HG03064 (cell line): Measurements from ENCODE around the gene SEC22C.

Source experiments
- ATAC-seq: cut with Tn5 transposase; IDR thresholded peaks from one replicate; pipeline ENCODE4 v1.9.1; 2021; ENCODE audit warnings: low read depth; ENCODE audit not compliant: unreplicated experiment

SEC22C gene

GRCh38 chr3:42515976-42516375 is 65.8 kb downstream of the SEC22C start:
- ATAC-seq, result no peak

- ATAC-seq, result no peak
These were observed 66.3 kb downstream of the SEC22C start for GRCh38 chr3:42515391-42515916.

GRCh38 chr3:42514876-42515275 is 66.9 kb downstream of the SEC22C start:
- ATAC-seq, result no peak

GRCh38 chr3:42513521-42513920 is 68.2 kb downstream of the SEC22C start:
- ATAC-seq, result no peak

DNA sequence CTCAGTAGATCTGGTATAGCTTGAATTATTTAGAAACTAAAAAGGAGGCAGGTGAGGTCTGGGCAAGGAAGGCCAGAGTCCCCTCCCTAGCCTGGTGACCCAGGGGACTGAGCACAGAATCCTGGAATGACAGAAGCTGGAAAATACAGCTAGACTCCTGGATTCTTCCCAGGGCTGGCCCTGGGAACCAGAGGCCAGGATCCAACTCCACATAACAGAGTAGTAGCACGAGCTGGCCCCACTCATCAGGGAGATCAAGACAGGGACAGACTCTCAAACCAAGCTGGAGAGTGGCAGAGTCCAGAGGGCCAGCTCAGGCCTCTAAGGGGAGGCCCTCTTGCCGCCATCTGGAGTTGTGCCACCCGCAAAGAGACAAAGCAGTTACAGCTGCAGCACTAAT is 68.6 kb downstream of the SEC22C start:
- ATAC-seq, result no peak

DNA sequence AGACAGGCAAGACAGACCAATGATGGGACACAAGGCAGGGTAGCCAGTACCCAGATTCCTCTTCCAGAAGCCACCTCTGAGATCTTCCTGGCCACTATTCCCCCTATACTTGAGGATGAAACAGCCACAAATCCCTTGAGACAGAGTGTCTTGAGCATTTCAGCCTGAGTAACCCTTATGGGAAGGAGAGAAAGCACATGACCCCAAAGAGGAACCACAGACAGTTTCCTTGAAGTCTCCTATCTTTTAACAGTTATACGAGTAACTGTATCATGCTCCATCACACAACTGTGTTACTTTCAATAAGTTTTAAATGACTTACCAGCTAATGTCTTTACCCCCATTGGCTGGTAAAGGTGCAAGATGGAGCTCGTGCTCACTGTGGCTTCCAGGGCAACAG is 70.0 kb downstream of the SEC22C start:
- no peak for ATAC-seq

DNA sequence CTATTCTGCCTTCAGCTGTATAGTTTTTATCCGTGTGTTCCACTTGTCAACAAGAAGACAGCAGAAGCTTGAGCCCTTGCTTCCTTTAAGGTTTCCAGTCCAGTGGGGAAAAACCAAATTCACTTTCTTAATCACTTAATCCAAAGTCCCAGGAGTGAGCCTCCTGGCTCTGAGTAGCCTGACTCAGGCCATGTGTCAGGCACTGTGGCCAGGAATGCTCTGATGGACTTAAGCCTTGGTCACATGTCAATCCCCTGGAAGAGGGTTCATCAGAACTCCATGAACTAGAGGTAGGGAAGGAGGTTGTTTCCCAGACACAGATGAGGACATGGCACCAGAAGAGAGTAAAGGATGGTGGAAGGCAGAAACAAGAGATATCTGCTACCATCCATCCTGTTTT is 70.6 kb downstream of the SEC22C start:
- no peak for ATAC-seq

- ATAC-seq, result no peak
These were observed 71.4 kb downstream of the SEC22C start for GRCh38 chr3:42510325-42510724.

- ATAC-seq, result no peak
These were observed 72.7 kb downstream of the SEC22C start for GRCh38 chr3:42509111-42509510.

GRCh38 chr3:42508562-42508961 is 73.2 kb downstream of the SEC22C start:
- no peak for ATAC-seq

DNA sequence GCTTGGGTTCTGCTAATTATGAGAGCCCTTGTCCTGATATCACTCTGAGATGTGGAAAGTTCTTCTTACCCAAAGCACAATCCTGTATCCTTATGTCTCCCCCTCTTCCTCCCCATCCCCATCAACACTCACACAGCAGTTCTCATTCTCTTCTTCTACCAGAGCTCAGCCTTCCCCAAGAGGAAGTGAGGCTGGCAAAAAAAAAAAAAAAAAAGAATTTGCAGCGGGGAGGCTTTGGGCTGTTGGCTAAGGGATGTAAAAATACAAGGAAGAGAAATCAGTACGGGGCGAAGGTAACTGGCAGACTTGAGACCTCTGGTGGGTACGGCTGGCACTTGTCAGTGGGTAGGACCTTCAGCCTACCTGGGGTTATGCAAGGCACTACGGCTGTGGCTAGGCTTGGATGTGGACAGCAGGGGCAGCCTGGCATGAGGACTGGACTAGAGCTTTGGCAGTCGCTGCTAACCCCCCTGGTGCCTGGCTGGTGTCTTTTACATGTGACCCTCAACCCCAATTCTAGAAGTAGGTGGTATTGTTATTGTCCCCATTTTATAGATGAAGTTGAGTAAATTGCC is 73.9 kb downstream of the SEC22C start:
- ATAC-seq, result no peak

- ATAC-seq, result no peak
These were observed 74.5 kb downstream of the SEC22C start for GRCh38 chr3:42507252-42507651.

GRCh38 chr3:42505849-42506410 is 75.8 kb downstream of the SEC22C start:
- no peak for ATAC-seq

- ATAC-seq, result no peak
These were observed 76.5 kb downstream of the SEC22C start for GRCh38 chr3:42505128-42505848.

- ATAC-seq, result no peak
These were observed 77.2 kb downstream of the SEC22C start for GRCh38 chr3:42504334-42505127.

GRCh38 chr3:42503957-42504333 is 77.8 kb downstream of the SEC22C start:
- ATAC-seq, result no peak

DNA sequence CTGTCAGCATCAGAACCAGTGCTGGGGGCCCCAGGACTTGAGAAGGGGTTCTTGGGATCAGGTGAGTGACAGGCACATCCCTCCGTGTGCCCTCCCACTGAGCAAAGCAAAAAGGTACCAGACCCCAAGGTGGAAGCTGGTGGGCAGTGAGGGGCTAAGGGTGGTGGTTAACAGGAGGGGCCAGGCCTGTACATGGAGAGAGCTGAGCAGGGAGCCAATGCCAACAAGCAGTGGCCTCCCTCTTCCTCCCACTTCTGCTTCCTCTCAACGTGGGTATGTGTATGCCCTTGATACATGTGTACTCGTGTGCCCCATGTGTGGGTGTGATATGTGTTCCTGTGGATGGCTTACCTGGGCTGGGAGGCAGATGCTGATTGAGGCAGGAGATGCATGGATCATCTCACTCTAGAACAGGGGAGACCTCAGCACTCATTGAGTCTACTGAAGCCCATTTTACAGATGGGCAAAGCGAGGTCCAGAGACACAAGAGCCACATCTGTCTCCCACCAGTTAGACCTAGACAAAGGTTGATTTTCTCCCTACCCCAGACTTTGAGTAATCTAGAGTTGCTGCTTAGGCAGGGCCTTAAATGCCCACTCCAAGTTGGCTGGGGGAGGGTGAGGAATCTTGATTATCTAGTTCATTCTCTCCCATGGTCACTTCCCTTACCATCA is 78.4 kb downstream of the SEC22C start:
- ATAC-seq, result no peak

DNA sequence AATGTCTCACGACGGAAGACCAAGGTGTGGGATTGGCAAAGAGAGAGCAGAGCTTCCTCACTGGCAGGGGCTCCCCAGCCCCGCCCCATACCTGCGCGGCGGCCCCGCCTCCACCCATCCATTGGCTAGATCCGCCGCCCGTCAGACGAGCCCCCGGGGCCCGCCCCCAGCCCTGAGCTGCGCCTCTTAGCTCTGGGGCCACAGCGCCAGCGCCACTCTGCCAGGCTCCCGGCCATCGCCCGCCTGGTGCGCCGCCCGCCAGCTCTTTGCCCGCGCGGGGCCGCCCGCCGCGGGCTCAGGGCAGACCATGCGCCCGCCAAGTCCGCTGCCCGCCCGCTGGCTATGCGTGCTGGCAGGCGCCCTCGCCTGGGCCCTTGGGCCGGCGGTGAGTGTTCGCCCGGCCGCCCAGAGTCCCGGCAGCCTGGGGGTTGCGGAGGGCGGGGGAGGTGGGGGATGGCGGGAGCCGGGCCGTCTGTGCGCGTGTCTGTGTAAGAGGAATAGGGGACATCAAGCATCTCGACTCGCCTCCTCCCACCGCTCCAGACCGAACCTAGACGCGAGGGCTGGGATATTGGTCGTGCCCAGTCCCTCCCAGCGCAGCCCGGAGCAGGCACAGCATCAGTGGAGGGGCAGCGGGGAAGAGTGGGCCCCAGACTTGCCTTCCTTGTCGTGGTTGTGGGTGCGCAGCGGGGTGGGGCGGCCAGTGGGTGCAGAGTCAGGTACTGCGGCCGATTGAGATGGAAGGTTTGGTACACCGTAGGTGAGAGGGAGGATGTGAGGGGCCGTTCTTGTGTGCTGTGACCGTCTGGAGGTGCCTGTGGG is 79.1 kb downstream of the SEC22C start, which contains the start of gene VIPR1:
TSS of gene VIPR1 (plus strand) at position 215 of the 822 bp plus-strand sequence. CDS start at position 308, 93 bp downstream.
- ATAC-seq, result peak; percentile 95

- ATAC-seq, result peak; percentile 36
These were observed 79.9 kb downstream of the SEC22C start for GRCh38 chr3:42501681-42502428.
